SKM-1 (cell line): ENCODE results near the gene CCM2.

Experiments
- DNase-seq: peaks from one replicate; lab custom pipeline; 2025; ENCODE audit not compliant: unreplicated experiment; lab: John Stamatoyannopoulos, UW

Gene CCM2

DNA sequence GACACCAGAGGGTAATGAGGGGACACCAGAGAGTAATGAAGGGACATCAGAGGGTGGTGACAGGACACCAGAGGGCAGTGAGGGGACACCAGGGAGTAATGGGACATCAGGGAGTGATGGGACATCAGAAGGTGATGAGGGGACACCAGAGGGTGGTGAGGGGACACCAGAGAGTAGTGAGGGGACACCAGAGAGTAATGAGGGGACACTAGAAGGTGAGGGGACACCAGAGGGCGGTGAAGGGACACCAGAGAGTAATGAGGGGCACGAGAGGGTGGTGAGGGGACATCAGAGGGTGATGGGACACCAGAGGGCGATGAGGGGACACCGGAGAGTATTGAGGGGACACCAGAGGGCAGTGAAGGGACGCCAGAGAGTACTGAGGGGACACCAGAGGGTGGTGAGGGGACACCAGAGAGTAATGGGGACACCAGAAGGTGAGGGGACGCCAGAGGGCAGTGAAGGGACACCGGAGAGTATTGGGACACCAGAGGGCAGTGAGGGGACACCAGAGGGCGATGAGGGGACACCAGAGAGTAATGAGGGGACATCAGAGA is 78.2 kb downstream of the CCM2 start:
- no peak for DNase-seq

GRCh38 chr7:45080265-45080957 is 80.4 kb downstream of the CCM2 start:
- no peak for DNase-seq

DNA sequence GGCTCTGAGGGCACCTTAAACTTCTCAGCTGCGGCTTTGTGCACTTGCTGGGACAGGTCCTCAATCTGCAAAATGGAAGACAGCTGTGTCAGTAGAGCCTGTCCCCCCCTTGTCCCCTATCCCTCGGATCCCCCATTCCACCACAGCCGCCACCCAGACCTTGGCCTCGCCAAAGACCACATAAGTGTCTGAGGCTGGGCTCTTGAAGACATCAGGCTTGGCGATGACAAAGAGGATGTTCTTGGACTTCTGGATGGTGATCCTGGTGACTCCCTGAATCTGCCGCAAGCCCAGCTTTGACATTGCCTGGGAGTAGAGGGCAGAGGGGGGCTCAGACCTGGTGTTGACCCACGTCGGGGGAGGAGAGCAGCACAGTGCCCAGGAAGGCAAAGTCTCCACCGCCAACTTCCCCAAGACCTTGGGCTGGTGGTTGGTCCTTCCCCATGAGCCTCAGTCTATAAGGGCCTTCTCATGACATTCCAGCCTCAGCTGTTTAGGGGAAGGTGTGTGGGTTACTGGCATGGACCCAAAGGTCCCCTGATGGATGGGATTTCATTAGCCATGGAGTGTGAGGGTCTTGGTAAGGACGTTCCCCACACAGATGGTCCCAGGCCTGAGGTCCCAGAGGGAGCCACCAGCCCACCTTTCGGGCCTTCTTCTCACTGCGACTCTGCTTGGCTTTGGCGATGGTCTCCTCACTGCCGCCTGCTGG is 81.1 kb downstream of the CCM2 start:
- no peak for DNase-seq

DNA sequence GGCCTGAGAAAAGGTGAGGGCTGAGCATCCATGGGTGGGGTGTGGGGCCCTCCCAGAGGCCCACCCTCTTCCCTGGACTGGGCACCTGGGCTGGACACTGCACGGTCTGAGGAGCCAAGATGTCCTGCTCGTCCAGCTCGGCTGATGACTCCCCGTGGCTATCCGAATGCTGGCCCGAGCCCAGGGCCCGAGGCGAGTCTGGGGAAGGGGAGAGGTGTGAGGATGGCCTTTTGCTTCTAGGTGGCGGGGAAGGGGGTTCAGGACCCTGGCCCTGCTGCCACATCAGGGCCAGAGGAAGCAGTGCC is 81.6 kb downstream of the CCM2 start:
- no peak for DNase-seq

GRCh38 chr7:45082031-45082830 is 82.2 kb downstream of the CCM2 start:
- DNase-seq, result no peak

DNA sequence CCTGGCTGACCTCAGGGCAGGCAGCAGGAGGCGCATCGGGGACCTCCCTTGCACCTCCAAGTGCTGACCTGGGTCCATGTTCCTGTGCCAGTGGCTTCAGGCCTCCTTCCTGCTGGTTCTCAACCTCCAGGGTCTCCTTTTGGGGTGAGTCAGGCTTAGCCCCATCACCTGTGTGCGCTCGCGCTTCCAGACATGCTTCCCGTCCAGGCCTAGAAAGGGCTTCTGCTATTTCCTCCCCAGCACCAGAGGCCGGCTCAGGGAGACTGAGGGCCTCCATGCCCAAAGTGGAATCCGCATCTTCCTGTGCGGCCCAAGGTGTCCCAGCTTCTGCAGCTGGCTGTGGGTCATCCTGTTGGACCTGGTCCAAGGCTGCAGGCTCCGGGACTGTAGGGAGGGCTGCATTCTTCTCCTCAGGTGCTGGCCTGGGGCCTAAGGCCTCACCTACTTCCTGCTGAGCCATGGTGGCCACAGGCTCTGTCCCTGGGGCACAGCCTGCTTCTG is 82.9 kb downstream of the CCM2 start:
- DNase-seq, result no peak

DNA sequence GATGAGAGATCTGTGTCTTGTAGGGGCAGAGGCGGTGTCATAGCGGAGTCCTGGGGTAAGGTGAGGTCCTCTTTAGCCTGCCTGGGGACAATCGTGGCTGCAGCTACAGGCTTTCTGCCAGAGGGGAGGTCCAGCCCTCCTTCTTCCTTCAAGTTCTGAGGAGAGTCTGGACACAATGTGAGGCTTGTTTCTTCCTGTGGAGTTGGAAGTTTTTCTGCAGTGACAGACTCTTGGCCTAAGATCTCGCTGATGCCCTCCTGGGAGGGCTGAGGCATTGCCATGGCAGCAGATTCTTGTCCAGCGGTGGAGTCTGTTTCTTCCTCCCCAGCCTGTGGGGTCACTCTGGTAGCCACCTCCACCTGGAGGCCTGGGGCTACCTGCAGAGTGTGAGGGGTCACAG is 84.3 kb downstream of the CCM2 start:
- no peak for DNase-seq

GRCh38 chr7:45084901-45085618 is 85.1 kb downstream of the CCM2 start:
- DNase-seq, result no peak

DNA sequence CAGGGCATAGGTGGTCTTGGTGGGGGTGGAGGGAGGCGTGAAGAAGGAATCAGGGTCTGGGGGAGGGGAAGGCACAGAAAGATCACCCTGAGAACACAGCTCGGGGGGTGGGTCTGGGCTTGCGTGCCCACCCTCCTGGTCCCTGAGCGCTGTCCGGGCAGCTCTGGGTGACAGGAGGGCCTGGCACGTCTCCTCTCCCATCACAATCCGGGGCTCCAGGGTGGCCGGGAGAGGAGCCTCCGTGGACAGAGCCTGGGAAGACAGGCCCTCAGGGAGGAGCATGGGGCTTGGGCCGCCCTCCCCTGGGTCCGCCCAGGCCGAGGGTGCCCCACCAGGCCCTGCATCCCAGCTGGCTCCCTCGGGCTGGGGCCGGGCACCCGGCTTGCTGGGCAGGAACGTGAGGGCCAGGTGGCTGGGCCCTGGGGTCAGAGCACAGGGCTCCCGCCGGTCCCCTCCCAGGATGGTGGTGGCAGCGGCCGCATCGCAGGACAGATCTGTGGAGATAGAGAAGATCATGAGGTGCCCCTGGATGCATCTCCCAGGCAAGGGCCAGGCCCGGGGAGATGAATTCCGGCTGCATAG is 85.7 kb downstream of the CCM2 start:
- DNase-seq, result no peak

DNA sequence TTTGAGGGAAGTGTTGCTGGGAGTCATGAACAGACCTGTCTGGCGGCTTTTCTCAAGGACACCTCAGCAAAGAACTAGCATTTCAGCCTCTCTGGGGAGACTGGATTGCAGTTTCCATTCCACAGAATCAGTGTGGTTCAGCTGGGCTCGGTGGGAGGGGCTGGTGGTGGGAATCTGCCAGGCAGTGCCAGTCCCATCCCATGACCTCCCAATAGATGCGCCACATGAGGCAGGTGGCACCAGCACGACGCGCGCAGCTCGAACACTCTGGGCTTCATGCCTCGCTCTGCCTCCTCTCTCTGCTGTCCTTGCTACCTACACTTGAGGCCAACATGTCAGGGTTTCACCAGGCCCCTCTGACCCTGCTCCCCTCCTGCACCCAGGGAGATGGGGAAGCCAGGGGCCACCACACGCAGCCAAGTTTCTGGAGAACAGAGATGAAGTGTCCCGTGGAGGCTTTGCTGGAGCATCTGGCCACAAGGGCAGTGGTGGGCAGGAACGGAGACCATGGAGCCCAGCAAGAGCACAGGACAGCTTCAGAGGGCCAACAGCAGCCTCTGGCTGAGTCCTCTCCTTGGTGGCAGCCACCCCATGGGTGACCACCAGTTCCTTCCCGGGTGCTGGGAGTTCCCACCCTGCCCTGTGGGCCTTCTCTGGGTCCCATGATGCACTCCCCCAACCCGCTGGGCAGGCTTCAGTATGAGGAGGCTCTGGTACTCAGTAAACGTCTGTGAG is 86.5 kb downstream of the CCM2 start:
- DNase-seq, result no peak

GRCh38 chr7:45087301-45088145 is 87.5 kb downstream of the CCM2 start:
- no peak for DNase-seq

GRCh38 chr7:45088146-45088701 is 88.2 kb downstream of the CCM2 start:
- no peak for DNase-seq

- no peak for DNase-seq
Measured at GRCh38 chr7:45088821-45089340, 88.9 kb downstream of the CCM2 start, which contains the start of gene NACAD. NACAD (minus strand) TSS chr7:45088969; CDS start chr7:45088894, 75 bp downstream.

DNA sequence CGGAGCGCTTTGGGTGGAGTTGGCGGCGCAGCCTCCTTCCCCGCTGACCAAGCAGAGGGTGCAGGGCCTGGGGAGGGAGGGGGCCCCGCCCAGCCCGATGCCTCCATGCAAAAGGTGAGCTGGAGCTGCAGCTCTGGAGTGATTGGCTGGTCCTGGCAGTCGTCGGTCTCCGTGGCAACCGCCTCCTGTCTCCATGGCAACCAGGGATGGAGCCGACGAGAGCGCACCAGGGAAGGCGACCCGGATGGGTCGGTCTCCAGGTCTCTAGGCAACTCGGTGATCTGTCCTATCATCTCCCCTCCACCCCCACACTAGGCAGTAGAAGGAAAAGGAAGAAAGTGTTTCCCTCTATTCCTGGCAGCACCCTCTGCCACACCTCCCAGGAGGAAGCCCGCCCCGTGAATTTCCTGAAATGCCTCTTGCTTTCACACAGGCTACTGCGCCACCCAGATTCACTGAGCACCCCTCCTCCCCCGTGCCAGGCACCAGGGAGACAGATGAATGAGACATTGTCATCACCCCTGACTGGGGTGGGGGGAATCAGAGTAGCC is 89.4 kb downstream of the CCM2 start:
- DNase-seq, result no peak

GRCh38 chr7:45092100-45092930 is 92.3 kb downstream of the CCM2 start:
- no peak for DNase-seq

DNA sequence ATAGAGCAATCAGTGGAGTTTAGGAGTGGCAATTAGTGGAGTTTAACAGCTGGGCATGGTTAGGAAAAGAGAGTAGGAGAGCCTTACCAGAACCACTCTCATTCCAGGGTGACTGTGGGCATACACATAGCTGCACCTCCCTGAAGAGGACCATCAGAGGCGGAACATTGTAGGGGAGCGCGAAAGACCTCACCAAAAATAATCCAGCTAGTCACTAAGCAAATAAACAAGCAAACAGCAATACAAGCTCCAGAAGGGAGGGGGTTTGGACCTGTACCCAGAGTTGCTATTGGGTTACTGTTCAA is 92.9 kb downstream of the CCM2 start:
- no peak for DNase-seq
